HG03097 (cell line): ENCODE measurements around the gene SPINK8.
"Not testable (repeated sequence)": the region's sequence is repeated elsewhere in the genome, so short reads cannot be mapped to it uniquely, and the experiment has no call there.

Experiments used
- ATAC-seq: cut with Tn5 transposase; IDR thresholded peaks from one replicate; pipeline ENCODE4 v1.9.1; 2021; ENCODE audit not compliant: unreplicated experiment, low FRiP score

SPINK8 gene

GRCh38 chr3:48333346-48334245, at the start of gene SPINK8:
TSS of gene SPINK8 (minus strand) at chr3:48333661. CDS start at chr3:48328341, 5,320 bp downstream.
- not testable (repeated sequence) for ATAC-seq

- no peak for ATAC-seq
Observed at GRCh38 chr3:48372862-48373435, 39.5 kb upstream of the SPINK8 start.

GRCh38 chr3:48372377-48372770, 38.9 kb upstream of the SPINK8 start:
- no peak for ATAC-seq

GRCh38 chr3:48371651-48372376, 38.4 kb upstream of the SPINK8 start, which contains the start of gene FBXW12:
TSS of gene FBXW12 (plus strand) at chr3:48372219. CDS start at chr3:48372768, 549 bp downstream.
- no peak for ATAC-seq

- no peak for ATAC-seq
Observed at GRCh38 chr3:48370333-48370713, 36.9 kb upstream of the SPINK8 start.

DNA sequence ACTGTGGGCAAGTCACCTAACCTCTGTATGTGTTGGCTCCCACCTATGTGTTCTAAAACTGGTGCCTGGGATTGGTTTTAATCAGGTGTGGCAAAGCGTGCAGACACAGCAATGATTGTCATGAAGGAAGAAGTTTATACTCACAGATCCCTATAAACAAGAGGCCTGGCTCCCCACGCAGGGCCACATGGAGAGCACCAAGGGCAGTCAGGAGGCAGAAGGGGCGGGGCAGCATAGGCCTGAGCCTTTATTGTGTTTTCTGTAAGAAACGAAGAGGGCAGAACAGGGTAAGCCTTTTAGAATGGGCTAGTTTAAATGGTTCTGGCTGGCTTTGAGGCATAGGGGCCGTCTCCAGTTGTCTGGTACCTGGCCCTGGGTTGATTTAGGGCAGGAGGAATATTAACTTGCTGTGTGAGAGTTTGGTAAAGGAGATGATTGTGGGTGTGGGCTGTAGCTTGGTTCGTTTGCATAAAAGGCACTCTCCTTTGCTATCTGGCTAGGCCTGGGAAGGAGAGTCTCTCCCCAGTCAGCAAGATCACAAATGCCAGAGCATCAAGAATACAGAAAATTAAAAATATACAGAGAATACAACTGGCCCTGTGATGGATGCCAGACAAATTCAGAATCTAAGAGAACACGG, 36.4 kb upstream of the SPINK8 start:
- no peak for ATAC-seq

DNA sequence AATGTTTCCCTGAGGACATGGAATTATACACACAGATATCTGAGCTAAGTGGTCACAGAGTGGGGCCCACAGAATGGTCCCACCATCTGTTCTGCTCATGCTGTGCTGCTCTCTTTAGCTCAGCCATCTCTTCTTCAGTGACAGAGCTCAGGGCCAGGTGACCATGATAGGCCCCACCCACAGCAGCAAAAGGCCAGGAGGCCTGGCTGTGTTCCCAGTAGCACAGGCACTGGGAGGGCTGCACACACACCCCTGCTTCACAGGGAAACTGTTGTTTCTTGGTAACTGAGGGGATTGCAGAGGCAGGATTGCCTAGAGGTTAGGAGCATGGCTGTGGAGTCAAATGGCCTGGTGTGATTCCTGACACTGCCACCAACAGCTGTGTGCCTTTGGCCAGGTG, 33.7 kb upstream of the SPINK8 start:
- no peak for ATAC-seq

GRCh38 chr3:48364840-48365239, 31.4 kb upstream of the SPINK8 start:
- ATAC-seq, result no peak

DNA sequence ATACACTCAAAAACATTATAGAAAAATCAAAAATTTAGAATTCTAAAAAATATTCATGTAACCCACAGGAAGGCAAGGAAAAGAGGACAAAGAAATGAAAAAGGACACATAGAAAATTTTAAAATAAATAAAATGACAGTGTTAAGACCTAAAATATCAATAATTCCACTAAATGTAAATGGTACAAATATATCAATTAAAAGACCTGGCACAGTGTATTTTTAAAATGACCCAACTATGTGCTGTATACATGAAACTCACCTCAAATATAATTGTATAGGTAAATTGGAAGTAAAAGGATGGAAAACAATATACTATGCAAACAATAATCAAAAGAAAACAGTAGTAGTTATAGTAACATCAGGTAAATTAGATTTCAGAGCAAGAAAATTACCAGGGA, 28.5 kb upstream of the SPINK8 start:
- ATAC-seq, result no peak

- no peak for ATAC-seq
Observed at GRCh38 chr3:48356419-48356818, 23.0 kb upstream of the SPINK8 start.

- ATAC-seq, result no peak
Observed at GRCh38 chr3:48353987-48354386, 20.5 kb upstream of the SPINK8 start.

DNA sequence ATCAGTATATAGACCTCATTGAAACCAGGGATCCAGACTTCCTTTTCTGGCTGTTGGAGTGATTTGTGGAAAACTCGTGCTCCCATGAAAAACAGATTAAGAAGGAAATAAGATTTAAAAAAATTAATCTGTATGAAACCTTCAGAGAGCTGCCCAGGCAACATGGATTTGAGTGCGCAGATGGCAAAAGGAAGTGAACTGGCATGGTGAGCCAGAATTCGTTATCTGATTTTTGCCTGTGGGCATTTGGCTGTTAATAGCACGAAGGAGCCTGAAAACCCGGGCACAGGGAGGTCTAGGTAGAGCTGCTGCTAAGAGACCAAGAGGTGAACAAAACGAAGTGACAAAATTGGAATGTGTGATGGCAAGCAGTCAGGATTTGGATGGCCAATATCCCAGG, 19.1 kb upstream of the SPINK8 start:
- ATAC-seq, result no peak

GRCh38 chr3:48347500-48347899, 14.0 kb upstream of the SPINK8 start:
- ATAC-seq, result no peak

DNA sequence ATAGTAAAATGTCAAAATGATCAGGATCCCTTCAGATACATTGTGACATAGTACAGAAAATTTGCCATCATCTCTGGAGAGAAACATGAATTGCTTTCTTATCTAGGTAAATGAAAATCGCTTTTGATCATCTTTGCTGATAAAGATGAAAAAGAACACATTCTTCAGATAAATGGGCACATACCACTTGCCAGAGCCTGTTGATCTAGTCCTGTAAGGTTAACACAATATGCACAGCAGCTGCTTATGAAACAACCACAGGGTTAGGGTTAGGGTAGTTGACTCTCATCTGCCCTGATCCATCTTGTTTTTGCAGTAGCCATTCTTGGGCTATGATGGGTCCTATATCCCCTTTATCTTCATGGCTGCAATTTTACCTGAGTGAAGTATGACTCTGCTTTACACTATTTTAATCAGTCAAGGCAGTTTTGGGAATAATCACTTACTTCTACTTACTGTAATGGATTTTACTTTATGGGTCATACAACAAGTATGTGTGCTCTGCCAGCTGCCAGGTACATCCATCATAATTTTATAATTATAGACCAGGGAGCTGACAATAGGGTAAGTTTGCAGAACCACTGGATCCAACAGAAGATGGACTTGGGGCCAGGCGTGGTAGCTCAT, 12.6 kb upstream of the SPINK8 start:
- ATAC-seq, result no peak

DNA sequence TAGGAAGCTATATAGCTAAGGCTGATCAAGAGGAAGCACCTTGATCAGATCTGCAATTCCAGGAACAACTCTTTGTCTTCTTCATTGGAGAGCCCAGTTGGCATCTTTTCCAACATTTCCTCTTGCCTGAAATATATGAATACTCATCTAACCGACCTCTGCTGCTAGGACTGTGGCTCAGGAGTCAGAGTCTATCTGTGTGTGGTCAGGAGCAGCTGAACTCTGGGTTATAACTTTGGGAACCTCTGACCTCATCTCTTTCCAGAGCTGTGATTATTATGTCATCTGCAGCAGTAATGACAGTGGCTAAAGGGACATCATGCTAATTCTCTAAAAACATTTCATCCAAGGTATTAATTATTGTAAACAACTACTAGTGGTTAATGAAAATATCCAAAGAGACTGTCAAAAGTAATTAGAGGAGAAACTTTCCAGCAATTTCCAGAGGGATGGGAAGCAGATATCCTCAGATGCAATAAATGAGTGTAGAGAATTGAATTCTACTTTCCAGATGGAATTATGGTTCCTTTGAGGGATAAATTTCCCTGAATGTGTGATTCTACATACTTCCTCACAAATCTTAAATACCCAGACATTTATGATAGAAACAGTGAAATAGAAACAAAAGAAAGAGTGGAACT, 11.5 kb upstream of the SPINK8 start:
- no peak for ATAC-seq

- ATAC-seq, result no peak
Observed at GRCh38 chr3:48343432-48343831, 10.0 kb upstream of the SPINK8 start.

- ATAC-seq, result no peak
Observed at GRCh38 chr3:48338635-48339034, 5.2 kb upstream of the SPINK8 start.

DNA sequence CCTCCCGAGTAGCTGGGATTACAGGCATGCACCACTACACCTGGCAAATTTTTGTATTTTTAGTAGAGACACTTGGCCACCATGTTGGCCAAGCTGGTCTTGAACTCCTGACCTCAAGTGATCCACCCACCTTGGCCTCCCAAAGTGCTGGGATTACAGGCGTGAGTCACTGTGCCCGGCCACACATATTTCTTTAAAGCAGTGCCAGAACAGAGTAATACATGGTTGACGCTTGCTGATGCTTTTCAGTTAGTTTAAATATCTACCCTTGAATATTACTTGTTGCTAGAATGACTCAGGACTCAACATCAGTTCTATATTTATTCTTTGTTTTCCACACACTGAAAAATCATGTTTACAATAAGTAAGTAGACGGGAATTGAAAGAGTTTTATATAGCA, 4.1 kb upstream of the SPINK8 start:
- not testable (repeated sequence) for ATAC-seq

DNA sequence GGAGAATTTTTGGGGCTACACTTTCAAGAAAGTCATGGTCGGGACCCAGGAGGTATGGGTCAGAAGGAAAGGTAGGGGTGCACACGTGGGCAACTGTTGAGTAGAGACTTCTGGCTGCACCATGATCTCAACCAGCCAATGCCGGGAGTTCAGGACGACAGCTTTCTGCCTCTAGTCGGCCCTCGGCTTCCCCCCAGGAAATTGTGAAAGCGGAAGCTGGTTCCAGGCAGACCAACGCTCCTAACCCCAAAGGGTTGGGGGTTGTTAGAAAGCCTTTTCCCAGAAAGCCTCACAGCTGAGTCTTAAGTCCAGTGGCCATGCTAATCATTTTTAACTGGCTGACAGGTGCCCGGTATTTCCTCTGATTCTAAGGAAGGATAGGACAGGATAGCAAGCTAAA, 1.8 kb upstream of the SPINK8 start:
- not testable (repeated sequence) for ATAC-seq

GRCh38 chr3:48334605-48335004, 1.1 kb upstream of the SPINK8 start:
- ATAC-seq, result no peak
